ENCODE data around the gene SLC5A2. TPM values are rescaled to one million over a fixed set of nuclear protein-coding genes. Genes with fewer than 3 reads are reported as not detected.

SLC5A2 gene
- total RNA-seq, 1 donor from 2014 or later = not detected

- no peak for TF ChIP-seq CTCF (IDR thresholded peaks at IDR 0.05)
- Mint-ChIP-seq H3K27me3 (ENCODE audit: unreplicated experiment) (peaks cover 37% of the 10 kb centered on the region), H3K4me3 (ENCODE audit: unreplicated experiment) (no peak overlapping the region), H3K9me3 (ENCODE audit: unreplicated experiment) (no peaks in the 10 kb centered on the region), H3K27ac (ENCODE audit: unreplicated experiment) (no peak overlapping the region), H3K36me3 (ENCODE audit: unreplicated experiment) (no peaks in the 10 kb centered on the region), H3K4me1 (ENCODE audit: unreplicated experiment) (peaks cover 5% of the 10 kb centered on the region)
- DNase-seq (ENCODE audit: extremely low spot score, unreplicated experiment) = no peak
Observed at GRCh38 chr16:31530405-31530804, 47.5 kb downstream of the SLC5A2 start.

- Mint-ChIP-seq H3K9me3 (ENCODE audit: unreplicated experiment) (no peaks in the 10 kb centered on the region), H3K27ac (ENCODE audit: unreplicated experiment) (no peak overlapping the region), H3K27me3 (ENCODE audit: unreplicated experiment) (peaks cover 35% of the 10 kb centered on the region), H3K4me3 (ENCODE audit: unreplicated experiment) (no peak overlapping the region), H3K36me3 (ENCODE audit: unreplicated experiment) (no peaks in the 10 kb centered on the region), H3K4me1 (ENCODE audit: unreplicated experiment) (peaks cover 5% of the 10 kb centered on the region)
- DNase-seq (ENCODE audit: extremely low spot score, unreplicated experiment) = no peak
- no peak for TF ChIP-seq CTCF (IDR thresholded peaks at IDR 0.05)
Observed at GRCh38 chr16:31531096-31531495, 48.2 kb downstream of the SLC5A2 start.

- no peak overlapping the region for H3K4me3 Mint-ChIP-seq (ENCODE audit: unreplicated experiment)
- no peak overlapping the region for H3K27ac Mint-ChIP-seq (ENCODE audit: unreplicated experiment)
- no peaks in the 10 kb centered on the region for H3K9me3 Mint-ChIP-seq (ENCODE audit: unreplicated experiment)
- TF ChIP-seq CTCF (IDR thresholded peaks at IDR 0.05) = no peak
- no peak for DNase-seq (ENCODE audit: extremely low spot score, unreplicated experiment)
- peaks cover 5% of the 10 kb centered on the region for H3K4me1 Mint-ChIP-seq (ENCODE audit: unreplicated experiment)
- no peaks in the 10 kb centered on the region for H3K36me3 Mint-ChIP-seq (ENCODE audit: unreplicated experiment)
- peaks cover 33% of the 10 kb centered on the region for H3K27me3 Mint-ChIP-seq (ENCODE audit: unreplicated experiment)
Observed at GRCh38 chr16:31532120-31532519, 49.2 kb downstream of the SLC5A2 start.

- H3K36me3 Mint-ChIP-seq (ENCODE audit: unreplicated experiment) = no peaks in the 10 kb centered on the region
- DNase-seq (ENCODE audit: extremely low spot score, unreplicated experiment) = no peak
- H3K27ac Mint-ChIP-seq (ENCODE audit: unreplicated experiment) = no peak overlapping the region
- no peaks in the 10 kb centered on the region for H3K9me3 Mint-ChIP-seq (ENCODE audit: unreplicated experiment)
- peaks cover 28% of the 10 kb centered on the region for H3K27me3 Mint-ChIP-seq (ENCODE audit: unreplicated experiment)
- TF ChIP-seq CTCF (IDR thresholded peaks at IDR 0.05) = no peak
- peaks cover 5% of the 10 kb centered on the region for H3K4me1 Mint-ChIP-seq (ENCODE audit: unreplicated experiment)
- H3K4me3 Mint-ChIP-seq (ENCODE audit: unreplicated experiment) = no peak overlapping the region
Observed at GRCh38 chr16:31532896-31533295, 50.0 kb downstream of the SLC5A2 start.

GRCh38 chr16:31535737-31536136 lies 52.8 kb downstream of the SLC5A2 start:
- H3K9me3 Mint-ChIP-seq (ENCODE audit: unreplicated experiment) = no peaks in the 10 kb centered on the region
- no peaks in the 10 kb centered on the region for H3K4me1 Mint-ChIP-seq (ENCODE audit: unreplicated experiment)
- DNase-seq (ENCODE audit: extremely low spot score, unreplicated experiment) = no peak
- no peaks in the 10 kb centered on the region for H3K36me3 Mint-ChIP-seq (ENCODE audit: unreplicated experiment)
- no peak overlapping the region for H3K27ac Mint-ChIP-seq (ENCODE audit: unreplicated experiment)
- no peak for TF ChIP-seq CTCF (IDR thresholded peaks at IDR 0.05)
- H3K27me3 Mint-ChIP-seq (ENCODE audit: unreplicated experiment) = peaks cover 4% of the 10 kb centered on the region
- no peak overlapping the region for H3K4me3 Mint-ChIP-seq (ENCODE audit: unreplicated experiment)

All from osteocyte (in vitro differentiated cells).